Lung (tissue), 12 donors: Measurements from ENCODE around the gene YAP1. TPM values are rescaled to one million over a fixed set of nuclear protein-coding genes. Genes with fewer than 3 reads are reported as not detected.

Experiments
- ATAC-seq: fragments of 200-7000 bp; cut with Tn5 transposase; one replicate; pipeline ENCODE4 v1.9.1; 2020; ENCODE audit warnings: moderate number of reproducible peaks; ENCODE audit not compliant: insufficient read depth, low FRiP score
- DNase-seq, 3 donors: peaks; one replicate each; pipeline ENCODE4 v3.0.0-alpha.2; 2013 to 2017
- H3K27ac ChIP-seq, 2 donors: one replicate each; pipeline ENCODE4 v1.5.1; 2013; ENCODE audit warnings: mild to moderate bottlenecking in 2 of 2, moderate library complexity in 2 of 2, control low read depth in 1 of 2, inconsistent platforms in 1 of 2, low read depth in 1 of 2, low read length in 1 of 2
- H3K27me3 ChIP-seq, 3 donors: one replicate each; pipeline ENCODE4 v1.5.1; 2013; ENCODE audit warnings: low read length in 2 of 3; ENCODE audit not compliant: control insufficient read depth in 3 of 3, insufficient read depth in 3 of 3
- H3K36me3 ChIP-seq, 4 donors: one replicate each; pipeline ENCODE4 v1.5.1; 2013; ENCODE audit warnings: low read length in 4 of 4, mild to moderate bottlenecking in 1 of 4, moderate library complexity in 1 of 4; ENCODE audit not compliant: control insufficient read depth in 4 of 4, insufficient read depth in 4 of 4
- H3K4me1 ChIP-seq, 5 donors: one replicate each; pipeline ENCODE4 v1.5.1; 2013; ENCODE audit warnings: low read length in 5 of 5, mild to moderate bottlenecking in 2 of 5, moderate library complexity in 1 of 5; ENCODE audit not compliant: control insufficient read depth in 5 of 5, insufficient read depth in 5 of 5
- H3K4me3 ChIP-seq: one replicate; pipeline ENCODE4 v1.5.1; 2013; ENCODE audit warnings: mild to moderate bottlenecking, control low read depth, moderate library complexity
- H3K9ac ChIP-seq, 2 donors: one replicate each; pipeline ENCODE4 v1.5.1; 2013; ENCODE audit warnings: low read length in 2 of 2, control low read depth in 1 of 2; ENCODE audit not compliant: insufficient read depth in 1 of 2
- H3K9me3 ChIP-seq, 4 donors: one replicate each; pipeline ENCODE4 v1.5.1; 2013; ENCODE audit warnings: low read length in 3 of 4, mild to moderate bottlenecking in 1 of 4, moderate library complexity in 1 of 4; ENCODE audit not compliant: control insufficient read depth in 4 of 4, insufficient read depth in 3 of 4
- CTCF ChIP-seq: IDR thresholded peaks from 2 replicates; pipeline ENCODE4 v1.5.1; 2012; ENCODE audit warnings: mild to moderate bottlenecking; ENCODE audit errors: control extremely low read depth, extremely low read depth
- WGBS, 2 donors: extraction: QIAGEN DNeasy Blood & Tissue Kit; methylation state at CpG; one replicate each; pipeline ENCODE4 v1.1.7; 2013; 5-methylcytosine and 5-hydroxymethylcytosine counted together
- polyA plus RNA-seq, 2 donors: library from polyadenylated mRNA; stranded (reverse); fragments of 200-250 nt; gene quantifications; one replicate each; pipeline ENCODE4 v1.2.1, GENCODE V29; 2013
- total RNA-seq, 2 donors: library from RNA; depleted of rRNA in 1 of 2; stranded (reverse); fragments of >200 nt in 1 of 2; gene quantifications; one replicate each; pipeline ENCODE4 v1.2.1, GENCODE V29; 2014 to 2021
- donor health status: control.
- donor health status: control.
- donor health status: Bipolar disorder and iron deficiency.
- donor health status: healthy.
- donor health status: DM: yes; HTN: yes; CAD: no.

YAP1 gene
- total and polyA plus RNA-seq, 4 donors, result 29.5 to 257 (median 80.4) TPM

DNA sequence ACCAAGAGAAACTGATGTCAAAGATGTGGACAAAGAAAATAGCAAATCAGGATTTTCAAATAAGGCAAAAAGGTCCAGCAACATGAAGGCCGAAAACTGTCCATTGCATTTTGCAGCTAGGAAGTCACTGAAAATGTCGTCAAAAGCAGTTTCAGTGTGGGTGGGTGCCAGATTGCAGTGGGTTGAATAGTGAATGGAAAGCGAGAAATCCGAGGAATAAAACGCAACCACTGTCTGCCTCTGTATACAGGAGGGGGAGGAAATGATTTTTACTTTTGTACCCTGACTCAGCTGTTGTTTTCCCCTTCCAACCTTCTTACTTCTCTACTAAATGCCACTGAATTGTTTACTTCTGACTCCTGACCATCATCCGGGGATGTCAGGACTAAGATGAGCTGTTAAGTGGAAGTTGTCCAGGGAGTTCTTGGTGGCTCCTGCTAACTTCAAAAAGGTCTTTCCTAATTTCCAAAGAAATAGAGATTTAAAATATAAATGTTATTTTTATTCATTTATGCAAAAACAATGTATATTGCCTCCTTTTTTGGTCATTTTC lies 142.2 kb downstream of the YAP1 start:
- no peaks in the 10 kb centered on the region for H3K27me3 ChIP-seq
- no peak for TF ChIP-seq CTCF
- no peak overlapping the region for H3K27ac ChIP-seq
- 87% methylated on average over 6 of the region's 6 CpGs for WGBS, 2 donors
- no peaks in the 10 kb centered on the region for H3K9me3 ChIP-seq
- H3K36me3 ChIP-seq, result no peaks in the 10 kb centered on the region
- peaks cover 0 to 18% (median 2%) of the 10 kb centered on the region in 5 donors for H3K4me1 ChIP-seq
- no peak overlapping the region for H3K4me3 ChIP-seq
- ATAC-seq (no peak), DNase-seq (peak in 1 of 3 donors; percentile 35)
- H3K9ac ChIP-seq, result no peak overlapping the region

GRCh38 chr11:102253020-102253715 lies 142.9 kb downstream of the YAP1 start:
- Histone ChIP-seq H3K9ac (peak overlapping the region in 1 of 2 donors; percentile 34), H3K36me3 (no peaks in the 10 kb centered on the region), H3K27ac (no peak overlapping the region), H3K4me1 (peaks cover 0 to 18% (median 2%) of the 10 kb centered on the region in 5 donors), H3K9me3 (no peaks in the 10 kb centered on the region), H3K27me3 (no peaks in the 10 kb centered on the region), H3K4me3 (no peak overlapping the region)
- ATAC-seq, result no peak
- no peak for TF ChIP-seq CTCF
- peak in 1 of 3 donors; percentile 82 for DNase-seq
- 42 to 45% methylated on average over 3 of the region's 3 CpGs for WGBS, 2 donors

DNA sequence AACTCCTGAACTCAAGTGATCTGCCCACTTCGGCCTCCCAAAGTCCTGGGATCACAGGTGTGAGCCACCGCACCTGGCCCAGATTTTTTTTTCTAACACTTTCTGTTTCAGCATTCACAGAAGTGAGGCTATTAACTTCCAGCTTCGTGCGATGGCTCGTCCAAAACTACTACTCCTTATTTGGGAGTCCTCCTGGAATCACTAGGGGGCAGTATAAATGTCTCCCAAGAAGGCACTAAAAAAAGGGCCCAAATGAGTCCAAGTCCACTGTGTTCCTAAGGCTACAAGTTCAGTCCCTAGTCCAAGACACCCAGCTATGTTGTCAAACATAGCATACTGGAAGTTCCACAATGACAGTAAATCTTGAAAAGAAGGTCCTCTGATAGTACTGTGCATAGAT lies 143.8 kb downstream of the YAP1 start:
- peaks cover 0 to 18% (median 2%) of the 10 kb centered on the region in 5 donors for H3K4me1 ChIP-seq
- H3K9ac ChIP-seq, result no peak overlapping the region
- no peak overlapping the region for H3K27ac ChIP-seq
- H3K9me3 ChIP-seq, result no peaks in the 10 kb centered on the region
- TF ChIP-seq CTCF, result no peak
- H3K36me3 ChIP-seq, result no peaks in the 10 kb centered on the region
- 93 to 94% methylated on average over 5 of the region's 5 CpGs for WGBS, 2 donors
- no peaks in the 10 kb centered on the region for H3K27me3 ChIP-seq
- DNase-seq (no peak), ATAC-seq (no peak)
- H3K4me3 ChIP-seq, result no peak overlapping the region
